Activated naive CD4-positive, alpha-beta T cell treated with Interleukin-2 at 50 U/mL for 16 hours (primary cell): ENCODE data around the gene CDHR3.
"Not testable (repeated sequence)": the region's sequence is repeated elsewhere in the genome, so short reads cannot be mapped to it uniquely, and the experiment has no call there.

Experiments used
- DNase-seq: peaks from one replicate; pipeline ENCODE4 v3.0.0-alpha.2; 2020

CDHR3 gene

GRCh38 chr7:106003525-106004064, 40.5 kb downstream of the CDHR3 start:
- no peak for DNase-seq

- DNase-seq = no peak
Measured at GRCh38 chr7:106006906-106007305, 43.8 kb downstream of the CDHR3 start.

GRCh38 chr7:106007796-106008195, 44.7 kb downstream of the CDHR3 start:
- not testable (repeated sequence) for DNase-seq

GRCh38 chr7:106009503-106010226, 46.6 kb downstream of the CDHR3 start:
- peak; percentile 83 for DNase-seq

GRCh38 chr7:106010331-106010730, 47.3 kb downstream of the CDHR3 start:
- DNase-seq = no peak

- DNase-seq = no peak
Measured at GRCh38 chr7:106010866-106011265, 47.8 kb downstream of the CDHR3 start.

GRCh38 chr7:106012184-106012583, 49.1 kb downstream of the CDHR3 start:
- no peak for DNase-seq

- DNase-seq = no peak
Measured at GRCh38 chr7:106012935-106013439, 49.9 kb downstream of the CDHR3 start.

- DNase-seq = no peak
Measured at GRCh38 chr7:106015381-106016218, 52.5 kb downstream of the CDHR3 start.

GRCh38 chr7:106016331-106016730, 53.3 kb downstream of the CDHR3 start:
- no peak for DNase-seq

- no peak for DNase-seq
Measured at GRCh38 chr7:106017657-106018056, 54.6 kb downstream of the CDHR3 start.

- no peak for DNase-seq
Measured at GRCh38 chr7:106018566-106019469, 55.8 kb downstream of the CDHR3 start.

- DNase-seq = no peak
Measured at GRCh38 chr7:106019470-106019820, 56.4 kb downstream of the CDHR3 start.

GRCh38 chr7:106021151-106022067, 58.3 kb downstream of the CDHR3 start:
- DNase-seq = no peak

GRCh38 chr7:106022193-106022821, 59.2 kb downstream of the CDHR3 start:
- DNase-seq = peak; percentile 59

GRCh38 chr7:106023369-106024322, 60.6 kb downstream of the CDHR3 start:
- DNase-seq = no peak

GRCh38 chr7:106026101-106026500, 63.0 kb downstream of the CDHR3 start:
- DNase-seq = no peak

- DNase-seq = no peak
Measured at GRCh38 chr7:106029451-106029850, 66.4 kb downstream of the CDHR3 start.

- DNase-seq = no peak
Measured at GRCh38 chr7:106029941-106030340, 66.9 kb downstream of the CDHR3 start.
